GM19467 (cell line): ENCODE measurements around the gene MVP.
A peak's percentile ranks its signal among the peaks of the same experiment; 100 is the strongest.

Experiments used
- ATAC-seq: cut with Tn5 transposase; IDR thresholded peaks from one replicate; pipeline ENCODE4 v1.9.1; 2021; ENCODE audit warnings: mild to moderate bottlenecking, moderate library complexity; ENCODE audit not compliant: unreplicated experiment

The MVP gene

GRCh38 chr16:29840240-29840639 lies 20.0 kb downstream of the MVP start:
- ATAC-seq: no peak

- ATAC-seq: no peak
Measured at GRCh38 chr16:29841631-29842030, 21.4 kb downstream of the MVP start.

GRCh38 chr16:29842732-29843346 lies 22.6 kb downstream of the MVP start:
- ATAC-seq: no peak

- no peak for ATAC-seq
Measured at GRCh38 chr16:29843931-29844330, 23.7 kb downstream of the MVP start.

GRCh38 chr16:29844575-29845331 lies 24.5 kb downstream of the MVP start:
- ATAC-seq: no peak

GRCh38 chr16:29845656-29846055 lies 25.4 kb downstream of the MVP start:
- ATAC-seq: no peak

- no peak for ATAC-seq
Measured at GRCh38 chr16:29848420-29849297, 28.4 kb downstream of the MVP start.

GRCh38 chr16:29849505-29849904 lies 29.2 kb downstream of the MVP start:
- ATAC-seq: no peak

GRCh38 chr16:29850998-29851397 lies 30.7 kb downstream of the MVP start:
- ATAC-seq: no peak

- ATAC-seq: no peak
Measured at GRCh38 chr16:29852654-29853053, 32.4 kb downstream of the MVP start.

GRCh38 chr16:29854520-29855100 lies 34.3 kb downstream of the MVP start:
- ATAC-seq: no peak

- ATAC-seq: no peak
Measured at GRCh38 chr16:29857133-29857760, 37.0 kb downstream of the MVP start.

GRCh38 chr16:29858149-29858849 lies 38.0 kb downstream of the MVP start:
- ATAC-seq: no peak

GRCh38 chr16:29858974-29859373 lies 38.7 kb downstream of the MVP start:
- ATAC-seq: no peak

- ATAC-seq: no peak
Measured at GRCh38 chr16:29860218-29860617, 40.0 kb downstream of the MVP start.

- no peak for ATAC-seq
Measured at GRCh38 chr16:29862383-29862883, 42.2 kb downstream of the MVP start.

- peak; percentile 90 for ATAC-seq
Measured at GRCh38 chr16:29862884-29863668, 42.8 kb downstream of the MVP start, which contains the start of gene CDIPT. Gene CDIPT (minus strand): TSS chr16:29863226. CDS start chr16:29862857, 369 bp downstream.

- ATAC-seq: no peak
Measured at GRCh38 chr16:29863669-29863984, 43.4 kb downstream of the MVP start.

GRCh38 chr16:29864205-29864604 lies 43.9 kb downstream of the MVP start:
- no peak for ATAC-seq
